GM19023 (cell line): ENCODE results near the gene PDIA5.

ENCODE experiments used
- ATAC-seq: cut with Tn5 transposase; IDR thresholded peaks from one replicate; pipeline ENCODE4 v1.9.1; 2021; ENCODE audit warnings: mild to moderate bottlenecking, moderate library complexity; ENCODE audit not compliant: unreplicated experiment

The PDIA5 gene

GRCh38 chr3:123066896-123067688 lies at the start of gene PDIA5:
PDIA5 (plus strand) TSS chr3:123067025; CDS start chr3:123067165, 140 bp downstream.
- ATAC-seq, result peak; percentile 89

DNA sequence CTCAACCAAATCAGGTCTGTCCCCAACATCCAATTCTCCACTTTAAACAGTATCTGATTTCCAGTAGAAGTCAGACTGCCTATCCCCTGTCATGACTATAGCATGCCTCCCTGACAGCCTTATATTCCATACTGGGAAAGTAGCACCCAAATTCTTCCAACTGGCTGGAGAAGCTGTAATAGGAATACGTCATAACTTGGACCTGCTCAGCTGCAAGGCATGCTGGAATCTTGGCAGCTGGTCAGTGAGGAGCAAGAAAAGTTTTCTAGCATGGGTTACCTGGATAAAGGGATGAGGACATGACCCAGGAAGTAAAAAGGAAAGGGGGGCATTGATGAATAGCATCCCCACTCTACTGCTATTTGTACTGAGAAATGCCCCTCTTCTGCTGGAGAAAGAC lies 48.1 kb upstream of the PDIA5 start:
- ATAC-seq, result no peak

DNA sequence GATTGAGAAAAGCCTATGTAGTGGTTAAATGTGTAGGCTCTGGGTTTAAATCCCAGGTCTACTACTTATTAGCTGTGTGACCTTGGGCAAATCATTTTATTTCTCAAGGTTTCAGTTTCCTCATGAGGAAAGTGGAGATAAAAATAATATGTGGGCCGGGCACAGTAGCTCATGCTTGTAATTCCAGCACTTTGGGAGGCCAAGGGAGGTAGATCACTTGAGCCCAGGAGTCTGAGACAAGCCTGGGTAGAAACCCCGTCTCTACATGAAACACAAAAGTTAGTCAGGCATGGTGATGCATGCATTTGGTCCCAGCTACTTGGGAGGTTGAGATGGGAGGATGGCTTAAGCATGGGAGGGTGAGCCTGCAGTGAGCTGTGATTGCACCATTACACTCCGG lies 47.7 kb upstream of the PDIA5 start:
- ATAC-seq, result no peak

- ATAC-seq, result no peak
These were observed 47.2 kb upstream of the PDIA5 start for GRCh38 chr3:123019591-123019990.

DNA sequence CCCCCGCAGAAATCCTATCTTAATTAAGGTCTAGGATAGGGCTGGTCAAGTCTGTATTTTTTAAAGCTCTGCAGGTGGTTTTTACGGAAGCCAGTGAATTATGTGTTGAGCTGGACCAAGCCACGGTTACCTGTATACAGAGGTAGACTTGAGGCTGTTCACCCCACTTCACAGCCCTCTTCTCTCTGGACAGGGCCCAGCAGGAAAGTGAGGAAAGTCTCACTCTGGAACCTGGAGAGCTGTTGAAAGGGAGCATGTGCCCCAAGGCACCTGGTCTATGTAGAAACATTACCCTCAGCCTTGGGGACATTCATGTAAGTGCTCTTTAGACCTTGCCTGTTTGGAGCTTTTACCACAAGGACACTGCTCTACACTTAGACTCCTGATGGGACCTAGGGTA lies 46.1 kb upstream of the PDIA5 start:
- ATAC-seq, result no peak

DNA sequence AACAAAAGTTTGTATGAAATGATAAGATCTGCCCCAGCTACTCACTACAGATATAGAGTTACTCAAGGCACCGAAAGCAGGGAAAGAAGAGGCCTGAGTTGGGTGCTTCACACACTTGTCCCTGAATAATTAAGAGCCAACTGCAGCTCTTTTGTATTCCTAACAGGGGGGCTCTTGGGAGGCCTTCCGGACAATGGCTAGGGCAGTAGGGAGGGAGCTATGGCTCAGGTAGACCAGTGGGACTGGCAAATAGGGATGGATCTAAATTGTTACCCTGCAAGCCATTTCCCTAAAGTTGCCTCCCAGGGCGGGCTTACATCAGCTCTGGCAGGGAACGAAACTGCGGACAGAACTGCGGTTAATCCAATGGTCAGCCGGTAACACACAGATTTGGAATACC lies 45.4 kb upstream of the PDIA5 start:
- no peak for ATAC-seq

- no peak for ATAC-seq
These were observed 44.8 kb upstream of the PDIA5 start for GRCh38 chr3:123021996-123022510.

DNA sequence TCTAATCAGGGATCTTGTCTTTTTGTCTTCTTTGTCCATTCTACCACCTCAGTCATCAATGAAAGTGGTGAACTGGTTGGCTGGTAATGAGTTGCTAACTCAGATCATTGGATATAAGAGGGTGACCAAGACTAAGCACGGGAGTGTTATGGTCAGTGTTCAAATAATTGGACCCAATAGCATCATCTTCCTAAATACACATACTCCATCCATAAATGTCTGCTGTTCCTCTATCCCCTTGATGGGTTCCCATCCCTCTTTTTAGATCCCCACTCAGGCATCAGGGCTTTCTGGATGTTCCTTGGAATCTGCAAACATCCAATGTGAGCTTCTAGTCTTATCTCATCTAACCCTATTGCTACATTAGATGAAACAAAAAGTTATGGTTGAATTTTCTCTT lies 42.8 kb upstream of the PDIA5 start:
- no peak for ATAC-seq

DNA sequence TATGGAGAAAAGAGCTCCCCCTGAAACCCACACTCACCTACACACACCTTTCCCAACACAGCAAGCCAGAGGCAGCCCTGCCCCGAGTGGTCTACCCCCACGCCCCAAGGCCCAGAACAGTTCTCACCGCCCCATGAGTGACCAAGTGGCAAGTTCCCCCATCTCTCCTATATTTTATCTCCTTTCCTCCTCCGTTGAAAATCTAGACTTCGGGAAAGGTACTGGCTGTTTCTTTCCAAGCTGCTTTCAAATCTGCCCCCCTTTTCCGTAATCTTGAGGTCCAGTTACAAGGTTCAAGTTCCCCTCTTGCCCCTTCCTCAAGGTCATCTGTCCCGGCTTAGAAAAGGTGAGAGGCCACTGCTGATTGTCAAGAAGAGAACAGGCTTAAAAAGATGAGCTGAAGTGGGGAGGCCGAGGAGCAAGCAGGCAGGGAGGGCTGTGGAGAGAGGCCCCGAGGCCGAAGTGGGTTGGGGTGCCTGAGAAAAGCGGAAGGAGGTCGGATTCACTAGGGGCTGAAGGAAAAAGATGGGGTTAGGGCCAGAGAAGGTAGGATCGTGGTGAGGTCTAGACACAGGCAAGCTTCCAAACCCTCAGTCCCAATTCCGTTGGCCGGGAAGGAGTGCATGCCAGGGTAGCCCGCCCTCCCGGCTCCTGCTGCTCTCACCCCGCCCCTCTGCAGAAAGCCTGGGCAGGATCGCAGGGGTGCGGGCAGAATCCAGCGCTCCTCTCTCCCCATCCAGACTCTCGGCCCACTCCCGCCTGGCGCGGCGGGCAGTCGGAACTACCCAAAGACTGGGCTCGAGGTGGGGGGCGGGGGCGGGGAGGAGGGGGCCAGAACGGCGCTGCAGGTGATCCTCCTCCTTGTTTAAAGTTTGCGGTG lies 40.9 kb upstream of the PDIA5 start:
- ATAC-seq, result no peak

DNA sequence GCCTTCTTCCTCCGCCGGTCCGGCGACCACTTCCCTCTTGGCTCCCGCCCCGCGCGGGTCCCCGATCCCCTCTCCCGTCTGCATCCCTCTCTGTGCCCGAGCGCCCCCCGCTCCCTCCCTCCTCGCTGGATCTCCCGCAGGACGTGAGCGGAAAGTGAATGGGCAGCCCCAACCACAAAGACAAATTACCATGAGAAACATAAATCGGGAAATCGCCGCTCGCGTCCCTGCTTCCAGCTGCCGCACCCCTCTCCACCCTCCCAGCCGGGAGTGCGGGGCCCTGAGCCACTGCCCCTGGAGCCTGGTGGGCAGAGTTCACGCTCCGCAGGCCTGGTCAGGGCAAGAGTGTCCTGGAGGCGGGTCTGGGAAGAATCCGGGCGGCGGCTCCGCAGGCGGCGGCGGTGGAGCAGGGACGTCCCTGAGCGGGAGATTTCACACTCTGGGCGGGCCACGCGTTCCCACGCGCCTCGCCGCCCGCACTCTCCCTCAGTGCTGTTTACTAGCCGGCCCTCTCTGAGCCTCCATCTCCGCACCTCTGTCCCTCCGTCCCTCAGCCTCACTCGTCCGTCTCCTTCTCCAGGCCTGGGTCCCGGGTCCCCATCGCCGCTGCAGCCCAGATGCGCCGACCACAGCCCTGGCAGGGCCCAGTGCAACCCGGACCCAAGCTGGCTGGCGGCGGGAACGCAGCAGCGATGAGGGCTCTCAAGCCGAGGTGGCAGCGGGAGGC lies 40.1 kb upstream of the PDIA5 start:
- no peak for ATAC-seq

DNA sequence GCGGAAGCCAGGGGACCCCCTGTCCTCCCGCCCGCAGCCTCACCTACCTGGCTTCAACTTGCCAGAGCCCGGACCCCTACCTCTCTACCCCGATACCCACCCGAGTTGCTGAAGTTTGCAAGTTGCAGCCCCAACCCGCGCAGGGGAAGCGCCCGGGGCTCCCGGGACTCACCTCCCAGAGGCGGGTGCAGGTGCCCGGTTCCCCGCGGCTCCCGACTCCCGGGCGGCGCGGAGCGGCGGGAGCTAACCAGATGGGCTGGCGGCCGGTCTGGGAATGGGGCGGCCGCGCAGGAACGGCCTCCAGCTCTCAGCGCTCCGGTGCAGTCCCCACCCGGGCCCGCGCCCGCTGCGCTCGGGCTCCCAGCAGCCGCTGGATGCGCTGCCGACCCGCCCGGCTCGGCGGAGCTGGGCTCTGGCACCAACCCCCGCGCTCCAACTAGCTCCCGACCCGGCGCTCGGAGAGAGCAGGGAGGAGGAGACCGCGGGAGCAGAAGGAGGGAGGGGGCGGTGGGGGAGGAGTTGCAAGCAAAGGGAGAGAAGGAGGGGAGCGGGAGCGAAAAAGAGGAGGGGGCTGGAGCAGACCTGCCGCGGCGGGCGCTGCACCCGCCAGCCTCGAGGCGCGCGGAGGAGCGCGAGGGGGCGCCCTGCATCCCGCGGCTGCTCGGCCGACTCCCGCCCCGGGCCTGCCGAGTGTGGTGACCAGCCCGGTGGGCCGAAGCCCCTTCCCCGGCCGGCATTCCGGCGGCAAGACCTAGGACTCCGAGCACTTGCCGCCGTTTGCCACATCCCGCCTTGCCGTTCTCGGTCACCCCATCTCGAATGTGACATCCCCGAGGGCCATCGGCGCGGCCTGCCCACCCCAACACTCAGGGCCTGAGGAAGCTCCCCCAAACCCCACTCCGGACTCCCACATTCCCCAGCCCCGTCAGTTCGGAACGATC lies 39.3 kb upstream of the PDIA5 start, which contains the start of gene SEMA5B:
SEMA5B (minus strand) TSS at position 472 of the 941 bp plus-strand sequence. CDS start 66,500 bp downstream, outside the sequence.
- no peak for ATAC-seq

- ATAC-seq, result no peak
These were observed 38.5 kb upstream of the PDIA5 start for GRCh38 chr3:123028233-123028828.

- no peak for ATAC-seq
These were observed 35.8 kb upstream of the PDIA5 start for GRCh38 chr3:123031051-123031450.

GRCh38 chr3:123032057-123032456 lies 34.8 kb upstream of the PDIA5 start:
- ATAC-seq, result no peak

GRCh38 chr3:123034120-123034519 lies 32.7 kb upstream of the PDIA5 start:
- no peak for ATAC-seq

DNA sequence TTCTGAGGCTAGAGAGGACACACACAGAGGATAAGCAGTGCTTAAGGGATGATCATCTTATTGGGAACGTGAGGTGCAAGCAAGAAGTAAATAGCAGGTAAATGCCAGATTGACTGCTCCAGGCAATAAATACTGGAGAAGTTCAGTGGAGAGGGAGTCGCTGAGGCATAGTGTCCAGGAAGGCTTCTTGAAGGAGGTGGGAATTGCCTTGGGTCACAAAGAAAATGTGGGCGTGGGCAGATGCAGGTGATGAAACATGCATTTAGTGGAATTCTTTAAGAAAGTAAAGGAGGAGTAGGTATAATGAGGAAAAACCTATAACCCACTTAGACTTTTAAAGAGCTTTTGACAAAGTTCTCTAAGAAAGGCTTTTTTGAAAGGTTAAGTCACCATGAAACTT lies 31.8 kb upstream of the PDIA5 start:
- ATAC-seq, result no peak

DNA sequence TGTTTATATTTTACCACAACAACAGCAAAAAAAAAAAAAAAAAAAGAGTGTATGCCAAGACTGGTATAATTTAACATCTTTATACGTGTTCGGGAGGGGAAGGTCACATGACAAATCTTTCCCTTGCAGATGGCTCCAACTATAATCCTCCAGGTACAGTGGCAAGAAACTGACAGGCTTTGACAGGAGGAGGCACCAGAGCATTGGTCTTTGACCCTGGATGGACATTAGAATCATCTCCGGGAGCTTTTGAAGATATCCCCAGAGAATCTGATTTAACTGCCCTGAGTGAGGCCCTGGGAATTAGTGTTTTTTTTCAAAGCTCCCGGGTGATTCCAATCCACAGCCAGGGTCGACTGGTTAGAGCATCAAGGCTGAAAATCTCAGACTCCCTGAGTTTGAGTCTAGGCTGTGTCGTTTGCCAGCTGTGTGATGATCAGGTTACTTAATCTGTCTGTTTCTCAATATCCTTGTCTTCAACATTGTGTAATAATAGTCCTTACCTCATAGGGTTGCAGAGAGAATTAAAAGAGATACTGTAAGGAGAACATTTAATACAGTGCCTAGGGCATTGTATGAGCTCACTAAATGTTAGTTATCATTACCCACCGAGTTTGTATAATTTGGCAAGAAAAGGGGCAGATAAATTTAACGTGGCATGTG lies 30.3 kb upstream of the PDIA5 start:
- no peak for ATAC-seq

DNA sequence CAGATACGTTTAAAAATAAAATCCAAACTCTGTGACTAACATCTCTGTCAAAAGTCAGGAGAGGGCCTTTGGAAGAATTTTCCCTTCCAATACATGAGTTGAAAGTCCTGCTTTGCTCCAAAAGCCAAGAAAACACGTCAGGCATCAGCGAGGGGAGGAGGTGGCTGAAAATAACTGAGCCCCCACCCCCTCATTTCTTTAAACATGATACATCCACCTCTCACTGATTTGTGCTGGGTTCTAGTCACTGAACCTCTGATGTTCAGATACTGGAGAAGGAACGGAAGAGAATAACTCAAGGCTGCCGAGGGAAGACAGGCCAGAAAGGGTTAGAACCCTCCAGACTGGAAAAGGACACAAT lies 29.8 kb upstream of the PDIA5 start:
- no peak for ATAC-seq

GRCh38 chr3:123038751-123039150 lies 28.1 kb upstream of the PDIA5 start:
- no peak for ATAC-seq
